Measurements from ENCODE around the gene MOSPD2. TPM values are rescaled to one million over a fixed set of nuclear protein-coding genes. Genes with fewer than 3 reads are reported as not detected.

Gene MOSPD2
- total and polyA plus RNA-seq, 2 of the 4 experiments (the other 2 are of a cell fraction): 14.1 to 22.2 TPM

DNA sequence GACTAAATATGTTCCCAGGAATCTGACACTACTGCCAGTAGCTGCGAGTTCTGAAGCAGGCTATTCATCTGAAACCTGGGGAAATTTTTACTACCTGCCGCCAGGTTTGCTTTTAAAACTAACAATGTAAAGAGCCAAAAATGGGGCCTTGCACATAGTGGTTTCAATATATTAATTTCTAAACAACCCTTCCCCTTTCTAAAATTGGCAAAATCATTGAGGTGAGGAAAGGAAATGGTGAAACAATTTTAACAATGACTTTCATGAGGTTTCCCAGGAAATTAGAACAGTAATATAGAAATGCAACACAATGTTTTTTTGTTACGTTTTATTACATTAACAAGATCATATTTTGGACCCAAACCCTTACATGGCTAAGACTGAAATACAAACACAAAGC, 21.7 kb upstream of the MOSPD2 start:
- DNase-seq: no peak
- no peaks in the 10 kb centered on the region for H3K9me1 ChIP-seq (ENCODE audit: insufficient read depth, low read length)
- no peak overlapping the region for H2BK15ac ChIP-seq (ENCODE audit: low read depth, low read length)
- H4K5ac ChIP-seq (ENCODE audit: low read depth, low read length): no peak overlapping the region
- H3K9ac ChIP-seq (ENCODE audit: low read depth, low read length): no peak overlapping the region
- no peak for ATAC-seq (ENCODE audit: low read depth)
- CTCF ChIA-PET: interaction anchor here (0.7 kb wide), 1 partner anchor 1319 kb away, joined by 3 read pairs; no protein-coding TSS in a partner anchor
- dilution Hi-C loops (cut with HindIII; ENCODE audit: low sequenced_read_pairs, unreplicated experiment): no loop called here
- no peak overlapping the region for H3K14ac ChIP-seq (replicated peaks; ENCODE audit: low read depth, low read length)
- H2BK20ac ChIP-seq (ENCODE audit: low read depth, low read length): no peak overlapping the region
- intact Hi-C loops (cut with micrococcal nuclease): no loop called here
- no peak overlapping the region for H3K4me2 ChIP-seq (ENCODE audit: low read depth, low read length)
- no peak overlapping the region for H3K18ac ChIP-seq (ENCODE audit: low read depth, low read length)
- no peaks in the 10 kb centered on the region for H3K27me3 ChIP-seq (ENCODE audit: control insufficient read depth, insufficient read depth, low read length)
- no peaks in the 10 kb centered on the region for H4K20me1 ChIP-seq (ENCODE audit: insufficient read depth, low read length)
- no peak overlapping the region for H2BK120ac ChIP-seq (ENCODE audit: low read depth, low read length)
- no peak overlapping the region for H2AFZ ChIP-seq (replicated peaks; ENCODE audit: low read length, poor library complexity)
- TF ChIP-seq MXI1 (IDR thresholded peaks at IDR 0.05; ENCODE audit: borderline replicate concordance, low read depth, low read length) (no peak), CHD1 (IDR thresholded peaks at IDR 0.05; ENCODE audit: low read depth, low read length) (no peak), CEBPB (IDR thresholded peaks at IDR 0.05; ENCODE audit: low read depth, low read length) (no peak), MAFK (IDR thresholded peaks at IDR 0.05; ENCODE audit: low read depth, low read length) (no peak), POLR2A (IDR thresholded peaks at IDR 0.05; ENCODE audit: low read depth, low read length) (no peak), USF2 (IDR thresholded peaks at IDR 0.05; ENCODE audit: low read depth, low read length) (no peak), RFX5 (IDR thresholded peaks at IDR 0.05; ENCODE audit: low read depth, low read length) (no peak), SMC3 (IDR thresholded peaks at IDR 0.05; ENCODE audit: low read depth, low read length) (no peak), RCOR1 (IDR thresholded peaks at IDR 0.05; ENCODE audit: insufficient replicate concordance, low read length) (no peak), FOS (IDR thresholded peaks at IDR 0.05; ENCODE audit: low read depth, low read length) (no peak)
- H3K56ac ChIP-seq (ENCODE audit: extremely low read depth, insufficient read depth, low read length): no peak overlapping the region
- H3K27ac ChIP-seq (ENCODE audit: insufficient read depth, low read length): no peak overlapping the region
- H4K8ac ChIP-seq (ENCODE audit: low read depth in 2 of 2, low read length in 2 of 2): no peak overlapping the region
- no peak overlapping the region for H3K4me3 ChIP-seq (ENCODE audit: insufficient read depth, low read depth, low read length)
- no peaks in the 10 kb centered on the region for H3K36me3 ChIP-seq (ENCODE audit: control insufficient read depth, insufficient read depth, low read length)
- no peaks in the 10 kb centered on the region for H3K9me3 ChIP-seq (ENCODE audit: control insufficient read depth, insufficient read depth, low read length)
- POLR2A ChIA-PET (ENCODE audit: unreplicated experiment): no interaction called here
- no CpG with 5 or more reads among the region's 3 CpGs for WGBS, 2 experiments (ENCODE audit: extremely low coverage in 2 of 2, insufficient read length in 1 of 2)
- BruUV-seq (replicated peaks): no TSS peak
- no peaks in the 10 kb centered on the region for H3K4me1 ChIP-seq (ENCODE audit: control insufficient read depth, insufficient read depth, low read length)
- no peak overlapping the region for H2AK5ac ChIP-seq (ENCODE audit: low read depth, low read length)
- no peak overlapping the region for H2BK5ac ChIP-seq (ENCODE audit: low read depth, low read length, poor library complexity, severe bottlenecking)
- no peak overlapping the region for H2AK9ac ChIP-seq (replicated peaks; ENCODE audit: low read depth, low read length, poor library complexity)
- no peak overlapping the region for H3K23ac ChIP-seq (ENCODE audit: low read depth, low read length)
- in situ Hi-C loops (cut with MboI; ENCODE audit: low sequenced_read_pairs): no loop called here
- no peak overlapping the region for H4K91ac ChIP-seq (ENCODE audit: insufficient read depth, low read depth, low read length)
- H3K4ac ChIP-seq (ENCODE audit: low read depth, low read length): no peak overlapping the region
- no peaks in the 10 kb centered on the region for H3K79me1 ChIP-seq (ENCODE audit: low read depth in 1 of 2, low read length in 2 of 2)
